ENCODE results near the gene RIMS4. TPM values are rescaled to one million over a fixed set of nuclear protein-coding genes. Genes with fewer than 3 reads are reported as not detected.

RIMS4 gene
- total and polyA plus RNA-seq, 2 of the 8 experiments (the other 6 are each of a cell fraction or from before 2014, with no cell fraction given) = 13.3 to 44.2 TPM

GRCh38 chr20:44707018-44707579 lies 103.2 kb downstream of the RIMS4 start (continued):
- no peak for TF ChIP-seq CTBP2 (IDR thresholded peaks at IDR 0.05; ENCODE audit: borderline replicate concordance, insufficient read depth, insufficient read length, low read length)

Data from H1 (cell line).